Natural killer cell treated with Interleukin-12 subunit alpha and Interleukin-12 subunit beta and Interleukin-15 and Interleukin-18, amount 100 ng/mL, for 72 hours (primary cell): ENCODE measurements around the gene NEU1. TPM values are rescaled to one million over a fixed set of nuclear protein-coding genes. Genes with fewer than 3 reads are reported as not detected.
"Not testable (repeated sequence)": the region's sequence is repeated elsewhere in the genome, so short reads cannot be mapped to it uniquely, and the experiment has no call there.

Experiments used
- ATAC-seq, 2 donors: fragments of 150-1000 bp; cut with Tn5 transposase in 1 of 2; sonication (Bioruptor Pico), chemical (Tn5 transposase) in 1 of 2; 2 replicates each; pipeline ENCODE4 v1.10.0; 2021
- DNase-seq: peaks from one replicate; pipeline ENCODE4 v3.0.0; 2022; ENCODE audit warnings: low spot score
- H3K27ac Mint-ChIP-seq, 2 donors: 1 replicate in 1 of 2; 2 replicates in 1 of 2; pipeline ENCODE4 v1.8.0; 2022; ENCODE audit warnings: mixed read lengths in 2 of 2, mild to moderate bottlenecking in 1 of 2, moderate library complexity in 1 of 2
- H3K27me3 Mint-ChIP-seq, 2 donors: 1 replicate in 1 of 2; 2 replicates in 1 of 2; pipeline ENCODE4 v1.8.0; 2022; ENCODE audit warnings: mixed read lengths in 2 of 2
- H3K36me3 Mint-ChIP-seq: one replicate; pipeline ENCODE4 v1.8.0; 2022; ENCODE audit warnings: mixed read lengths
- H3K4me1 Mint-ChIP-seq, 2 donors: 1 replicate in 1 of 2; 2 replicates in 1 of 2; pipeline ENCODE4 v1.8.0; 2022; ENCODE audit warnings: low read depth in 2 of 2, mixed read lengths in 2 of 2, mild to moderate bottlenecking in 1 of 2
- H3K4me3 Mint-ChIP-seq: one replicate; pipeline ENCODE4 v1.8.0; 2022; ENCODE audit warnings: mixed read lengths
- H3K9me3 Mint-ChIP-seq: 2 replicates; pipeline ENCODE4 v1.8.0; 2022; ENCODE audit warnings: mixed read lengths
- total RNA-seq, 2 donors: library from RNA; stranded (reverse); gene quantifications; one replicate each; pipeline ENCODE4 v1.2.3, GENCODE V29; 2022

NEU1 gene
- total RNA-seq, 2 donors from 2014 or later, result 37.2 to 46.6 TPM

DNA sequence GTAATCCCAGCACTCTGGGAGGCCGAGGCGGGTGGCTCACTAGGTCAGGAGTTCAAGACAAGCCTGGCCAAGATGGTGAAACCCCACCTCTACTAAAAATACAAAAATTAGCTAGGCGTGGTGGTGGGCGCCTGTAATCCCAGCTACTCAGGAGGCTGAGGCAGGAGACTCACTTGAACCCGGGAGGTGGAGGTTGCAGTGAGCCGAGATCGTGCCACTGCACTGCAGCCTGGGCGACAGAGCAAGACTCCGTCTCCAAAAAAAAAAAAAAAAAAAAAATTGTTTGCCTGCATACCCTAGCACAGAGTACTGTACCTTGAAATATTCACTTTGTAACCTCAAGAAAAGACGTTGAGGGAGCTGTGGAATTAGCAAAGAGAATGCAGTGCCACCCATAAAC is 42.2 kb downstream of the NEU1 start:
- H3K36me3 Mint-ChIP-seq, H3K27me3 Mint-ChIP-seq: not testable (repeated sequence)

DNA sequence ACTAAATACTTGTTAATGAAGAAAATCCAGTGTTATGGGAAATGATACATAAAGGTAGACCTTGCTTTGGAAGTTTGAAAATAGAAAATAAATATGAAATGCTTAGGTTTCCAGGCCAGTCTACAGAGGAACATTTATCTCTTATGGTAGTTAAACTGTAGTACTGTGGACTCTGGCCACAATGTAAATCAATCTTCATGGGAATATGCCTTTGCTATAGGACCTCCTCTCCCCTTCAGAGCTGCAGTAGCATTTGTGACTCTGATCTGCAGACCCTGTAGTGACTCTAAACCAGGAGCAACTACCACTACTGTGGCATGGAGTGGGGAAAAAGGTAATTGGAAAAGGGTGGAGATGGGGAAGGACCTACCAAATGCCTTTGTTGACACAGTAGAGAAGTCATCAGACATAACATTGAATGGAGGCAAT is 42.7 kb downstream of the NEU1 start:
- peak overlapping the region; percentile 55 to 93 for H3K27ac Mint-ChIP-seq
- H3K9me3 Mint-ChIP-seq, result no peaks in the 10 kb centered on the region
- H3K4me3 Mint-ChIP-seq, result peak overlapping the region; percentile 66
- peaks cover 37 to 45% of the 10 kb centered on the region in 2 donors for H3K4me1 Mint-ChIP-seq
- H3K27me3 Mint-ChIP-seq, result no peaks in the 10 kb centered on the region
- H3K36me3 Mint-ChIP-seq, result peaks cover 6% of the 10 kb centered on the region
- ATAC-seq (no peak), DNase-seq (no peak)

More for the DNA sequence above, 42.2 kb downstream of the NEU1 start:
- Mint-ChIP-seq H3K4me3 (peak overlapping the region; percentile 89), H3K4me1 (peaks cover 38 to 47% of the 10 kb centered on the region in 2 donors), H3K27ac (peak overlapping the region; percentile 89 to 94)
- not testable (repeated sequence) for DNase-seq, H3K9me3 Mint-ChIP-seq, ATAC-seq

DNA sequence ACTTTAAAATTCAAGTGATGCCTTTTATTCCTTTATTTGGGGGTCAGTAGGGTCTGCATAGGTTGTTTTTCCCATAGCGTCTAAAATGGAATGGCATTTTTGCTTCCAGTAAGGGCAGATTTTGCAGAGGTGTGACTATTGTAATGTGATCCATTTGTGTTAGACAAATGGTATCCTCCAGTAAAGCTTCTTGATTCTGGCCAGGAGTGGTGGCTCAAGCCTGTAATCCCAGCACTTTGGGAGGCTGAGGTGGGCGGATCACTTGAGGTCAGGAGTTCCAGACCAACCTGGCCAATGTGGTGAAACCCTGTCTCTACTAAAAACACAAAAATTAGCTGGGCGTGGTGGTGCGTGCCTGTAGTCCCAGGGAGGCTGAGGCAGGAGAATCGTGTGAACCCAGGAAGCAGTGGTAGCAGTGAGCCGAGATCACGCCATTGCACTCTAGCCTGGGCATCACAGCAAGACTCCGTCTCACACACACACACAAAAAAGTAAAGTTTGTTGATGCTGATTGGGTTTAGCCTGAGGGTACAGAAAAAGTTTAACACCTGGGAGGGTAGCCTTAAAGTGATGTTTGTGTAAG is 44.6 kb downstream of the NEU1 start:
- Mint-ChIP-seq H3K27ac (peak overlapping the region; percentile 92 to 93), H3K4me1 (peaks cover 49 to 59% of the 10 kb centered on the region in 2 donors), H3K4me3 (peak overlapping the region; percentile 92)
- not testable (repeated sequence) for ATAC-seq, H3K27me3 Mint-ChIP-seq, DNase-seq, H3K9me3 Mint-ChIP-seq, H3K36me3 Mint-ChIP-seq

DNA sequence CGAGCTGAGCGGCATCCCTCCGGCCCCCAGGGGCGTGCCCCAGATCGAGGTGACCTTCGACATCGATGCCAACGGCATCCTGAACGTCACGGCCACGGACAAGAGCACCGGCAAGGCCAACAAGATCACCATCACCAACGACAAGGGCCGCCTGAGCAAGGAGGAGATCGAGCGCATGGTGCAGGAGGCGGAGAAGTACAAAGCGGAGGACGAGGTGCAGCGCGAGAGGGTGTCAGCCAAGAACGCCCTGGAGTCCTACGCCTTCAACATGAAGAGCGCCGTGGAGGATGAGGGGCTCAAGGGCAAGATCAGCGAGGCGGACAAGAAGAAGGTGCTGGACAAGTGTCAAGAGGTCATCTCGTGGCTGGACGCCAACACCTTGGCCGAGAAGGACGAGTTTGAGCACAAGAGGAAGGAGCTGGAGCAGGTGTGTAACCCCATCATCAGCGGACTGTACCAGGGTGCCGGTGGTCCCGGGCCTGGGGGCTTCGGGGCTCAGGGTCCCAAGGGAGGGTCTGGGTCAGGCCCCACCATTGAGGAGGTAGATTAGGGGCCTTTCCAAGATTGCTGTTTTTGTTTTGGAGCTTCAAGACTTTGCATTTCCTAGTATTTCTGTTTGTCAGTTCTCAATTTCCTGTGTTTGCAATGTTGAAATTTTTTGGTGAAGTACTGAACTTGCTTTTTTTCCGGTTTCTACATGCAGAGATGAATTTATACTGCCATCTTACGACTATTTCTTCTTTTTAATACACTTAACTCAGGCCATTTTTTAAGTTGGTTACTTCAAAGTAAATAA is 45.3 kb downstream of the NEU1 start:
- not testable (repeated sequence) for ATAC-seq, H3K36me3 Mint-ChIP-seq

DNA sequence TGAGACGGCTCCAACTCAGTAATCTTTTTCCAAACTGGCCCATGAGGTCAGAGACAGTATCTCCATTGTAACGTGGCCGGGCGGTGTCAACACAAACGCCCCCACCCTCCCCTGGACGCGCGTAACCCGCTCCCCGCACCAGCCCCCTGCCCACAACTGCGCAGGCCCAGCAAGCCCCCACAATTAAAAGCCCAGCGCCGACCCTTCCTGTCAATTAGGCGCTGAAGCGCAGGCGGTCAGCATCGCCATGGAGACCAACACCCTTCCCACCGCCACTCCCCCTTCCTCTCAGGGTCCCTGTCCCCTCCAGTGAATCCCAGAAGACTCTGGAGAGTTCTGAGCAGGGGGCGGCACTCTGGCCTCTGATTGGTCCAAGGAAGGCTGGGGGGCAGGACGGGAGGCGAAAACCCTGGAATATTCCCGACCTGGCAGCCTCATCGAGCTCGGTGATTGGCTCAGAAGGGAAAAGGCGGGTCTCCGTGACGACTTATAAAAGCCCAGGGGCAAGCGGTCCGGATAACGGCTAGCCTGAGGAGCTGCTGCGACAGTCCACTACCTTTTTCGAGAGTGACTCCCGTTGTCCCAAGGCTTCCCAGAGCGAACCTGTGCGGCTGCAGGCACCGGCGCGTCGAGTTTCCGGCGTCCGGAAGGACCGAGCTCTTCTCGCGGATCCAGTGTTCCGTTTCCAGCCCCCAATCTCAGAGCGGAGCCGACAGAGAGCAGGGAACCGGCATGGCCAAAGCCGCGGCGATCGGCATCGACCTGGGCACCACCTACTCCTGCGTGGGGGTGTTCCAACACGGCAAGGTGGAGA is 47.4 kb downstream of the NEU1 start, which contains the start of the genes HSPA1A and HSPA1L:
Gene HSPA1A (plus strand): TSS at position 519 of the 814 bp plus-strand sequence. CDS start 214 bp downstream, at position 733.
Gene HSPA1L (minus strand): TSS at position 259 of the 814 bp plus-strand sequence. CDS start 3,311 bp downstream, outside the sequence.
- peaks cover 8% of the 10 kb centered on the region for H3K36me3 Mint-ChIP-seq
- peaks cover 40 to 58% of the 10 kb centered on the region in 2 donors for H3K4me1 Mint-ChIP-seq
- no peaks in the 10 kb centered on the region for H3K9me3 Mint-ChIP-seq
- ATAC-seq, result peak; percentile 73 to 78
- peak within 1 kb of the TSS; percentile 92 for H3K4me3 Mint-ChIP-seq
- H3K27ac Mint-ChIP-seq, result peak within 1 kb of the TSS; percentile 99 to 100
- DNase-seq, result peak; percentile 93
- H3K27me3 Mint-ChIP-seq, result no peaks in the 10 kb centered on the region

More for the DNA sequence above, 45.3 kb downstream of the NEU1 start:
- not testable (repeated sequence) for H3K9me3 Mint-ChIP-seq, H3K27me3 Mint-ChIP-seq, DNase-seq
- Mint-ChIP-seq H3K27ac (peak overlapping the region; percentile 92 to 93), H3K4me1 (peaks cover 52 to 59% of the 10 kb centered on the region in 2 donors), H3K4me3 (peak overlapping the region; percentile 92)

DNA sequence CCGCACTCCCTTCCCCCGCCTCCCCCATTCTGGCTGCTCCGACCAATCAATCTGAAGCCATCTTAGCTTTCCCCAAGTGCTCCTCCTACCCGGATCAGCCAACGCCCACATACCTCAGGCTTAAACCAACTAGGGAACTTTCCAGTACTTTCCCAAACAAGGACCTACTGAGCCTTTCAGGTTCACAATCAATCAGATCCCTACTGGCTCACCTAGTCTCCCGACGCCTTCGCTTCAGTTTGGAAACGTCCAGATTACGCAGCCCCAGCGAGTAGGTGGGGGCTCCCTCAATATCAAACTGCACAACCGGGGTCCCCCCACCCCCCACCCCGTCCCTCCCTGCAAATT is 48.0 kb downstream of the NEU1 start:
- H3K9me3 Mint-ChIP-seq, result no peaks in the 10 kb centered on the region
- DNase-seq, result peak; percentile 91
- H3K4me1 Mint-ChIP-seq, result peaks cover 37 to 56% of the 10 kb centered on the region in 2 donors
- peak; percentile 62 to 82 for ATAC-seq
- peak overlapping the region; percentile 92 for H3K4me3 Mint-ChIP-seq
- peaks cover 11% of the 10 kb centered on the region for H3K36me3 Mint-ChIP-seq
- peak overlapping the region; percentile 99 to 100 for H3K27ac Mint-ChIP-seq
- no peaks in the 10 kb centered on the region for H3K27me3 Mint-ChIP-seq

DNA sequence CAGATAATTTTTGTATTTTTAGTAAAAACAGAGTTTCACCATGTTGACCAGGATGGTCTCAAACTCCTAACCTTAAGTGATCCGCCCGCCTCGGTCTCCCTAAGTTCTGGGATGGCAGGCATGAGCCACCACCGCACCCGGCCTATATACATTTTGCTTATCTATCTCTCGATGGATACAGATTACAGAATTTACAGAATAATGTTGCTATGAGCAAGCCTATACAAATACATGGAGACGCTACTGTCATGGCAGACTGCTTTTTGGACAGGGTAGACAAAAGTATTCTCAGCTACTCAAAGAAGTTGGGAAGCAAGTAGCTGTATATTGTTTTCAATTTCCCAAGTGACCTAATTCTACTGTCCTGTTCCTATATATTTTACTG is 49.2 kb downstream of the NEU1 start:
- ATAC-seq, result no peak
- Mint-ChIP-seq H3K4me3 (peak overlapping the region; percentile 92), H3K27me3 (no peaks in the 10 kb centered on the region), H3K4me1 (peaks cover 34 to 54% of the 10 kb centered on the region in 2 donors), H3K36me3 (peaks cover 11% of the 10 kb centered on the region), H3K9me3 (no peaks in the 10 kb centered on the region), H3K27ac (peak overlapping the region; percentile 99 to 100)
- no peak for DNase-seq

DNA sequence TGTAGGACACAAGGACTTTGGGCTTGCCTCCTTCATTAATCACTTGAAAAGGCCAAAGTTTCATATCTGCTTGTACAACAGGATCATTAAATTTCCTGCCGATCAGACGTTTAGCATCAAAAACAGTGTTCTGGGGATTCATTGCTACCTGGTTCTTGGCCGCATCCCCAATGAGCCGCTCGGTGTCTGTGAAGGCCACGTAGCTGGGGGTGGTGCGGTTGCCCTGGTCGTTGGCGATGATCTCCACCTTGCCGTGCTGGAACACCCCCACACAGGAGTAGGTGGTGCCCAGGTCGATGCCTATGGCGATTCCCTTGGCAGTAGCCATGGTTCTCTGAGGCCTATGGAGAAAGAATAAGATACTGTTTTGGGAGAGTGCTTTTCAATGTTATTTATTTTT is 51.0 kb downstream of the NEU1 start:
- Mint-ChIP-seq H3K36me3 (peaks cover 4% of the 10 kb centered on the region), H3K4me1 (peaks cover 25 to 47% of the 10 kb centered on the region in 2 donors), H3K27me3 (no peaks in the 10 kb centered on the region), H3K4me3 (no peak overlapping the region), H3K9me3 (no peaks in the 10 kb centered on the region), H3K27ac (peak overlapping the region; percentile 99 to 100)
- ATAC-seq, result no peak
- no peak for DNase-seq

DNA sequence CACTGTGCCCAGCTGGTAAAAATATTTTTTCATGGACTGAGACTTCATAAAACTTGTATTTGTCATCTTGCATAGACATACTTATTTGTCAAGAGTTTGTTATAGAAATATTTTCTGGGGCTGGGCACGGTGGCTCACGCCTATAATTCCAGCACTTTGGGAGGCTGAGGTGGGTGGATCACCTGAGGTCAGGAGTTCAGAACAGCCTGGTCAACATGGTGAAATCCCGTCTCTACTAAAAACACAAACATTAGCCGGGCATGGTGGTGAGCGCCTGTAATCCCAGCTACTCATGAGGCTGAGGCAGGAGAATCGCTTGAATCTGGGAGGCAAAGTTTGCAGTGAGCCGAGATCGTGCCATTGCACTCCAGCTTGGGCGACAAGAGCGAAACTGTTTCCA is 54.0 kb downstream of the NEU1 start:
- H3K27me3 Mint-ChIP-seq, DNase-seq, H3K4me3 Mint-ChIP-seq, H3K9me3 Mint-ChIP-seq, H3K36me3 Mint-ChIP-seq, ATAC-seq: not testable (repeated sequence)
- Mint-ChIP-seq H3K27ac (peak overlapping the region; percentile 31 to 99), H3K4me1 (peaks cover 23 to 45% of the 10 kb centered on the region in 2 donors)

Other genes starting within 250 kb of the NEU1 start
- gene AIF1, start 247.6 kb downstream of the NEU1 start, total RNA-seq, result 10 to 100 TPM in 1 of 2 donors, 1 to 10 TPM in 1; 9.3 to 20.0 TPM
- gene PRRC2A, start 242.1 kb downstream of the NEU1 start, total RNA-seq, result 100 to 1,000 TPM; 224 to 345 TPM
- 100 to 1,000 TPM; 284 to 337 TPM for gene BAG6, start 210.2 kb downstream of the NEU1 start, total RNA-seq
- 1 to 10 TPM in 1 of 2 donors, under 1 TPM in 1; 0.76 to 1.3 TPM for gene APOM, start 206.9 kb downstream of the NEU1 start, total RNA-seq
- 10 to 100 TPM; 26.9 to 34.0 TPM for gene C6orf47, start 202.0 kb downstream of the NEU1 start, total RNA-seq
- 10 to 100 TPM; 34.5 to 40.9 TPM for gene GPANK1, start 197.8 kb downstream of the NEU1 start, total RNA-seq
- 100 to 1,000 TPM; 205 to 247 TPM for gene CSNK2B, start 196.7 kb downstream of the NEU1 start, total RNA-seq
- 10 to 100 TPM; 24.0 to 37.9 TPM for gene LY6G5B, start 192.8 kb downstream of the NEU1 start, total RNA-seq
- gene LY6G5C, start 181.8 kb downstream of the NEU1 start, total RNA-seq, result 1 to 10 TPM; 5.4 to 8.8 TPM
- 10 to 100 TPM; 60.6 to 77.5 TPM for gene ABHD16A, start 159.5 kb downstream of the NEU1 start, total RNA-seq
- gene LY6G6F, start 156.0 kb downstream of the NEU1 start, total RNA-seq, result not detected
- not detected for gene LY6G6D, start 147.5 kb downstream of the NEU1 start, total RNA-seq
- gene LY6G6C, start 141.1 kb downstream of the NEU1 start, total RNA-seq, result not detected
- gene MPIG6B, start 139.4 kb downstream of the NEU1 start, total RNA-seq, result under 1 TPM in 1 of 2 donors, not detected in 1; 0.21 TPM
- gene DDAH2, start 133.5 kb downstream of the NEU1 start, total RNA-seq, result 10 to 100 TPM; 18.8 to 24.4 TPM
- gene CLIC1, start 126.3 kb downstream of the NEU1 start, total RNA-seq, result 100 to 1,000 TPM; 468 to 581 TPM
- 100 to 1,000 TPM in 1 of 2 donors, 10 to 100 TPM in 1; 36.2 to 154 TPM for gene MSH5, start 122.8 kb downstream of the NEU1 start, total RNA-seq
- 10 to 100 TPM in 1 of 2 donors, 1 to 10 TPM in 1; 9.2 to 25.2 TPM for gene SAPCD1, start 100.2 kb downstream of the NEU1 start, total RNA-seq
- gene VWA7, start 85.5 kb downstream of the NEU1 start, total RNA-seq, result 1 to 10 TPM; 1.4 to 2.1 TPM
- gene VARS1, start 67.1 kb downstream of the NEU1 start, total RNA-seq, result 100 to 1,000 TPM in 1 of 2 donors, 10 to 100 TPM in 1; 90.7 to 226 TPM
- 100 to 1,000 TPM in 1 of 2 donors, 10 to 100 TPM in 1; 94.6 to 113 TPM for gene LSM2, start 55.9 kb downstream of the NEU1 start, total RNA-seq
- gene HSPA1L, start 47.5 kb downstream of the NEU1 start, total RNA-seq, result 1 to 10 TPM; 1.7 to 4.1 TPM
- gene HSPA1A, start 47.3 kb downstream of the NEU1 start, total RNA-seq, result 100 to 1,000 TPM; 160 to 262 TPM
- 100 to 1,000 TPM; 107 to 113 TPM for gene HSPA1B, start 35.1 kb downstream of the NEU1 start, total RNA-seq
- not detected for gene SLC44A4, start 16.2 kb upstream of the NEU1 start, total RNA-seq
- 10 to 100 TPM; 34.4 to 69.1 TPM for gene EHMT2, start 34.9 kb upstream of the NEU1 start, total RNA-seq
- 1 to 10 TPM; 1.4 to 2.9 TPM for gene ZBTB12, start 39.3 kb upstream of the NEU1 start, total RNA-seq
- gene C2, start 64.9 kb upstream of the NEU1 start, total RNA-seq, result under 1 TPM in 1 of 2 donors, not detected in 1; 0.92 TPM
- gene CFB, start 83.3 kb upstream of the NEU1 start, total RNA-seq, result under 1 TPM; 0.33 to 0.40 TPM
- 10 to 100 TPM; 61.5 to 78.0 TPM for gene NELFE, start 96.2 kb upstream of the NEU1 start, total RNA-seq
- 100 to 1,000 TPM; 103 to 164 TPM for gene SKIC2, start 96.4 kb upstream of the NEU1 start, total RNA-seq
- gene DXO, start 109.3 kb upstream of the NEU1 start, total RNA-seq, result 10 to 100 TPM; 11.4 to 27.5 TPM
- gene C4A, start 119.2 kb upstream of the NEU1 start, total RNA-seq, result 10 to 100 TPM in 1 of 2 donors, 1 to 10 TPM in 1; 4.4 to 13.3 TPM
- gene C4B, start 152.0 kb upstream of the NEU1 start, total RNA-seq, result 1 to 10 TPM; 3.4 to 5.0 TPM
- gene CYP21A2, start 175.6 kb upstream of the NEU1 start, total RNA-seq, result 1 to 10 TPM in 1 of 2 donors, not detected in 1; 1.3 TPM
- gene TNXB, start 246.5 kb upstream of the NEU1 start, total RNA-seq, result 1 to 10 TPM; 3.8 to 6.7 TPM